DND-41 (cell line): Measurements from ENCODE around the gene NUDT5.

Experiments used
- EZH2 ChIP-seq: IDR thresholded peaks from 3 replicates; pipeline ENCODE4 v1.6.1; 2012; ENCODE audit warnings: borderline replicate concordance, low read depth, mild to moderate bottlenecking, moderate library complexity, low read length, inconsistent platforms; ENCODE audit not compliant: severe bottlenecking
- TF ChIP-seq, protein P1 (sequence below): IDR thresholded peaks from 2 replicates; pipeline ENCODE4 v1.5.1; 2012; ENCODE audit warnings: borderline replicate concordance, low read length, moderate library complexity, mild to moderate bottlenecking; ENCODE audit not compliant: poor library complexity, severe bottlenecking; ENCODE audit errors: extremely low read depth

DNA sequence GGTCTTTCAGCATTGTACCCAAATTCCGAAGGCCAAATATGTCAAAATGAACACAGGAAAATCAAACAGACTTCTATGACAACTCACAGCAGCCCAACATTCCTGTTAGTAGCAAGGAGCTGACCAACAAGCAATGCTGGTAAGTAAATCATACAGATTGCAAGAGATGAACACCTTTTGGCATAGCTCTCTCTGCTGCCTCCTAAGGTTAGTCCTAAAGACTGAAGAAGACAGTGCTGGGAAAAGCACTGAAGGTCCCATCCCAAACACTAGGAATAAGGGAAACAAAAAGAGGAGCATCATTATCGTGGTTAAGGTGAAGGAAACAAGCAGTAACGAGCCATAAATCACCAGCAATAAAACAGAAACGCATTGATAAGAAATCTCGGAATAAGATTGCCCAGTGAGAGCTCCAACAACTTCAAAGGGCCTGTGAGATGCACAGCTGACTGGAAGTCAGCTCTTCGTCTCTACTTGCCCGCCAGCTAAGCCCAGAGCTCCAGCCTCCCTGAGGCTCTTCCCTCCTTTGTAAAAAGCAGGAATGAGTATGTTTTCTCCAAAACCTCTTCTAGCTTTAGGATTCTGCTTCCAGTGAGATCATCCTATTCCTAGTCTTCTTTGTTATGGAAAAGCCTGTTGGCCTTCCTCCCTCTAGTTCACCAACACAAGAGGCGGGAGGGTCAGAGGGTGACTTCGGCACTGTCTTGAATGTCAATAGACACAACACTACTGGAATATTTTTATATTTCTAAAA lies 15.3 kb downstream of the NUDT5 start:
- TF ChIP-seq, protein P1, sequence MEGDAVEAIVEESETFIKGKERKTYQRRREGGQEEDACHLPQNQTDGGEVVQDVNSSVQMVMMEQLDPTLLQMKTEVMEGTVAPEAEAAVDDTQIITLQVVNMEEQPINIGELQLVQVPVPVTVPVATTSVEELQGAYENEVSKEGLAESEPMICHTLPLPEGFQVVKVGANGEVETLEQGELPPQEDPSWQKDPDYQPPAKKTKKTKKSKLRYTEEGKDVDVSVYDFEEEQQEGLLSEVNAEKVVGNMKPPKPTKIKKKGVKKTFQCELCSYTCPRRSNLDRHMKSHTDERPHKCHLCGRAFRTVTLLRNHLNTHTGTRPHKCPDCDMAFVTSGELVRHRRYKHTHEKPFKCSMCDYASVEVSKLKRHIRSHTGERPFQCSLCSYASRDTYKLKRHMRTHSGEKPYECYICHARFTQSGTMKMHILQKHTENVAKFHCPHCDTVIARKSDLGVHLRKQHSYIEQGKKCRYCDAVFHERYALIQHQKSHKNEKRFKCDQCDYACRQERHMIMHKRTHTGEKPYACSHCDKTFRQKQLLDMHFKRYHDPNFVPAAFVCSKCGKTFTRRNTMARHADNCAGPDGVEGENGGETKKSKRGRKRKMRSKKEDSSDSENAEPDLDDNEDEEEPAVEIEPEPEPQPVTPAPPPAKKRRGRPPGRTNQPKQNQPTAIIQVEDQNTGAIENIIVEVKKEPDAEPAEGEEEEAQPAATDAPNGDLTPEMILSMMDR: peak; percentile 5
- no peak for TF ChIP-seq EZH2
